ENCODE measurements around the gene KAT2B. TPM values are rescaled to one million over a fixed set of nuclear protein-coding genes. Genes with fewer than 3 reads are reported as not detected.

The KAT2B gene
- total RNA-seq, 2 donors from 2014 or later = 8.5 to 25.9 TPM

DNA sequence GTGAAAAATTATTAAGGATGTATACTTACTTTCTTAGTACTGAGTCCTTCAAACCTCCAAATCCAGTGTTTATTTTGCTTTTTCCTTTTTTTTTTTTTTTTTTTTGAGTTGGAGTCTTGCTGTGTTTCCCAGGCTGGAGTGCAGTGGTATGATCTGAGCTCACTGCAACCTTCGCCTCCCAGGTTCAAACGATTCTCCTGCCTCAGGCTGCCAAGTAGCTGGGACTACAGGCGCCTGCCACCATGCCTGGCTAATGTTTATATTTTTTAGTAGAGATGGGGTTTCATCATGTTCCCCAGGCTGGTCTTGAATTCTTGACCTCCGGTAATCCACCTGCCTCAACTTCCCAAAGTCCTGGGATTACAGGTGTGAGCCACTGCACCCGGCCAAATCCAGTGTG, 67.5 kb downstream of the KAT2B start:
- Histone ChIP-seq H3K4me3 (no peak overlapping the region), H3K27me3 (no peaks in the 10 kb centered on the region), H3K9ac (ENCODE audit: low read depth in 2 of 2, low read length in 2 of 2) (no peak overlapping the region), H3K36me3 (no peaks in the 10 kb centered on the region), H3K4me1 (no peaks in the 10 kb centered on the region), H3K9me3 (no peaks in the 10 kb centered on the region), H3K27ac (no peak overlapping the region)
- intact Hi-C loops (cut with DNase I) = no loop called here
- TF ChIP-seq, protein P1, sequence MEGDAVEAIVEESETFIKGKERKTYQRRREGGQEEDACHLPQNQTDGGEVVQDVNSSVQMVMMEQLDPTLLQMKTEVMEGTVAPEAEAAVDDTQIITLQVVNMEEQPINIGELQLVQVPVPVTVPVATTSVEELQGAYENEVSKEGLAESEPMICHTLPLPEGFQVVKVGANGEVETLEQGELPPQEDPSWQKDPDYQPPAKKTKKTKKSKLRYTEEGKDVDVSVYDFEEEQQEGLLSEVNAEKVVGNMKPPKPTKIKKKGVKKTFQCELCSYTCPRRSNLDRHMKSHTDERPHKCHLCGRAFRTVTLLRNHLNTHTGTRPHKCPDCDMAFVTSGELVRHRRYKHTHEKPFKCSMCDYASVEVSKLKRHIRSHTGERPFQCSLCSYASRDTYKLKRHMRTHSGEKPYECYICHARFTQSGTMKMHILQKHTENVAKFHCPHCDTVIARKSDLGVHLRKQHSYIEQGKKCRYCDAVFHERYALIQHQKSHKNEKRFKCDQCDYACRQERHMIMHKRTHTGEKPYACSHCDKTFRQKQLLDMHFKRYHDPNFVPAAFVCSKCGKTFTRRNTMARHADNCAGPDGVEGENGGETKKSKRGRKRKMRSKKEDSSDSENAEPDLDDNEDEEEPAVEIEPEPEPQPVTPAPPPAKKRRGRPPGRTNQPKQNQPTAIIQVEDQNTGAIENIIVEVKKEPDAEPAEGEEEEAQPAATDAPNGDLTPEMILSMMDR (IDR thresholded peaks at IDR 0.05) = no peak
- DNase-seq = no peak

DNA sequence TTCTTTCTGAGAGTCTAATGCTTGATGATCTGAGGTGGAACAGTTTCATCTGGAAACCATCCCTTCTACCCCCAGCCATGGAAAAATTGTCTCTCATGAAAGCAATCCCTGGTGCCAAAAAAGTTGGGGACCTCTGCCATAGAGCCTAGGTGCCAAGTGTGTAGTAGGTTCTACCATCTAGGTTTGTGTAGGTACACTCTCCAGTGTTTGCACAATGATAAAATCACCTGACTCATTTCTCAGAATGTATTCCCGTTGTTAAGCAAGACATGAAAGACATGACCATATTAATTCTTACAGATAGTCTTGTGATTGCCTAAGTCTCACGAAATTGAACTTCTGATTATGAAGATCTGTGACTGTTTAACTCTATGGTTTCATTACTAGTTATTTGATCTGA, 68.6 kb downstream of the KAT2B start:
- Histone ChIP-seq H3K9me3 (no peaks in the 10 kb centered on the region), H3K4me3 (no peak overlapping the region), H3K27ac (no peak overlapping the region), H3K9ac (ENCODE audit: low read depth in 2 of 2, low read length in 2 of 2) (no peak overlapping the region), H3K36me3 (no peaks in the 10 kb centered on the region), H3K27me3 (no peaks in the 10 kb centered on the region), H3K4me1 (no peaks in the 10 kb centered on the region)
- TF ChIP-seq, protein P1 (IDR thresholded peaks at IDR 0.05) = no peak
- intact Hi-C loops (cut with DNase I) = no loop called here
- no peak for DNase-seq

DNA sequence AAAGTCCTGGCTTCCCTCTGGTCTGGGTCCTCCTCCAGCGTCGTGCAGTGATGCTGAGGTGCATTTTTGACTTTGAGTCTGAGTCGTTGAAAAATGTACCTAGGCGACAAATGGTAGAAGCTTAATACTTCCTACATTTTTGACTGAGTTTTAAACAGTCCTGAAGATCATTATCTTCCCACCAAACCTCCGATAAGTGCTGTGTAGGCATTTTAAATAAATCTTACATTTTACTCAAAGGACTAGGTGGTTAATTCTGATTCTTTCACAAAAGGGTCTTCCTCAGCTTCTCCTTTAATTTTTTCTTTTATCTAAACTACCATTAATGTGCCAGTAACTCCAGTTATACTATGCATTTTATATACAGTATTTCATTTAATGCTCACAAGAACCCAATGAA, 70.6 kb downstream of the KAT2B start:
- intact Hi-C loops (cut with DNase I) = no loop called here
- TF ChIP-seq, protein P1 (IDR thresholded peaks at IDR 0.05) = no peak

DNA sequence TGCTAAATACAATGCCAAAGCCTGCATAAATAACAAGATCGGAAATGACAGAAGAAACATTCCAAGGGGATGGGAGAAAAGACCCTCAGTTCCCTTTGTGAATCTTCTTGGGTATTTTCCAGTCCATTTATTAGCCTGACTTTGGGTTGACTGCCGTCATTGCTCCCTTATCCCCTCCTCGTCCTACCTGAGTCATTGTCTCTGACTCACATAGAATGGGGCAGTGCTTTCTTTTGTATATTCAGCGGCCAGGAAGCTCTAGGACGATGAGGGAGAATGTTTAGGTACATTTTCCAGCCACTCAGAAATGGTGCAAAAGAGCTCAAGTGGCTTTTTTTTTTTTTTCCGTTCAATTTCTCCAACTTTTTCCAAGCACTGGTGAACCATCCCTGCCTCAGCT, 71.6 kb downstream of the KAT2B start:
- H3K9me3 ChIP-seq = no peaks in the 10 kb centered on the region
- no peaks in the 10 kb centered on the region for H3K27me3 ChIP-seq
- no peaks in the 10 kb centered on the region for H3K4me1 ChIP-seq
- H3K27ac ChIP-seq = no peak overlapping the region
- no peak overlapping the region for H3K4me3 ChIP-seq
- no peak for DNase-seq
- H3K9ac ChIP-seq (ENCODE audit: low read depth in 2 of 2, low read length in 2 of 2) = no peak overlapping the region
- intact Hi-C loops (cut with DNase I) = no loop called here
- no peaks in the 10 kb centered on the region for H3K36me3 ChIP-seq
- TF ChIP-seq, protein P1 (IDR thresholded peaks at IDR 0.05) = no peak

More for the DNA sequence above, 70.6 kb downstream of the KAT2B start:
- Histone ChIP-seq H3K4me3 (no peak overlapping the region), H3K9me3 (no peaks in the 10 kb centered on the region), H3K27ac (no peak overlapping the region), H3K9ac (ENCODE audit: low read depth in 2 of 2, low read length in 2 of 2) (no peak overlapping the region), H3K4me1 (no peaks in the 10 kb centered on the region), H3K27me3 (no peaks in the 10 kb centered on the region), H3K36me3 (no peaks in the 10 kb centered on the region)
- DNase-seq = no peak

DNA sequence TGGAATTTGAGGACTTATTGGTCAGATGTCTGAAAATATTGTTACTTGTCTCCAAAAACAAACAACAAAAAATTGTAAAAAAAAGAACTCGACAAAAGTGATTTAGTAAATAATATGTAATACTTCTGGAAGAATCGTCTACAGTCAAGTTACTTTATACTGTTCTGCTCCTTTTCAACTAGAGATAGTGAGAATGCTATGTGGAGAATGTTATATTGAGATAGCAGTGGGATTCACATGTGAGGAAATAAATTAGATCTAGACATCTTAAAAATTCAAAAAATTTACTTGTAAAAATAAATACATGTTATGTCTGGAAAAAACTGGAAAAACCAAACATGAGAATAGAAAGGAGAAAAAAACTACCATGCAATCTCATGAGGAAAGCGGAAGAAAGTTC, 80.8 kb downstream of the KAT2B start:
- Histone ChIP-seq H3K4me3 (no peak overlapping the region), H3K27me3 (no peaks in the 10 kb centered on the region), H3K4me1 (no peaks in the 10 kb centered on the region), H3K9me3 (no peaks in the 10 kb centered on the region), H3K27ac (no peak overlapping the region), H3K36me3 (no peaks in the 10 kb centered on the region), H3K9ac (ENCODE audit: low read depth in 2 of 2, low read length in 2 of 2) (no peak overlapping the region)
- DNase-seq = no peak
- intact Hi-C loops (cut with DNase I) = no loop called here
- TF ChIP-seq, protein P1 (IDR thresholded peaks at IDR 0.05) = no peak
